H9 (cell line): Measurements from ENCODE around the gene C11orf21. TPM values are rescaled to one million over a fixed set of nuclear protein-coding genes. Genes with fewer than 3 reads are reported as not detected.

Experiments used
- DNase-seq: peaks from one replicate; pipeline ENCODE4 v3.0.0-alpha.2; 2017
- H2AFZ ChIP-seq: one replicate; pipeline ENCODE4 v1.6.1; 2013; ENCODE audit warnings: mild to moderate bottlenecking, low read length, control low read depth, moderate library complexity
- H2AK5ac ChIP-seq: 2 replicates; pipeline ENCODE4 v1.6.1; 2013; ENCODE audit warnings: low read length, control low read depth, mixed read lengths; ENCODE audit not compliant: insufficient read length
- H2BK120ac ChIP-seq: one replicate; pipeline ENCODE4 v1.6.1; 2013; ENCODE audit warnings: low read depth, mild to moderate bottlenecking, low read length, control low read depth, inconsistent platforms; ENCODE audit not compliant: poor library complexity, severe bottlenecking
- H2BK12ac ChIP-seq: 2 replicates; pipeline ENCODE4 v1.6.1; 2013; ENCODE audit warnings: low read length, control low read depth, mixed read lengths, low read depth; ENCODE audit not compliant: insufficient read length
- H2BK15ac ChIP-seq: 2 replicates; pipeline ENCODE4 v1.6.1; 2013; ENCODE audit warnings: low read depth, low read length, control low read depth
- H2BK20ac ChIP-seq: one replicate; pipeline ENCODE4 v1.6.1; 2013; ENCODE audit warnings: low read depth, mild to moderate bottlenecking, low read length, control low read depth, inconsistent platforms; ENCODE audit not compliant: poor library complexity, severe bottlenecking
- H2BK5ac ChIP-seq: 2 replicates; pipeline ENCODE4 v1.6.1; 2013; ENCODE audit warnings: low read length, control low read depth, mixed read lengths; ENCODE audit not compliant: insufficient read length
- H3K14ac ChIP-seq: 2 replicates; pipeline ENCODE4 v1.6.1; 2013; ENCODE audit warnings: low read length, control low read depth; ENCODE audit not compliant: insufficient read depth
- H3K18ac ChIP-seq: 2 replicates; pipeline ENCODE4 v1.6.1; 2013; ENCODE audit warnings: low read depth, mild to moderate bottlenecking, mixed read lengths, low read length, control low read depth; ENCODE audit not compliant: insufficient read length
- H3K23ac ChIP-seq: 2 replicates; pipeline ENCODE4 v1.6.1; 2013; ENCODE audit warnings: low read length, control low read depth, mixed read lengths, low read depth; ENCODE audit not compliant: insufficient read length
- H3K23me2 ChIP-seq: 2 replicates; pipeline ENCODE4 v1.6.1; 2013; ENCODE audit warnings: low read depth, mild to moderate bottlenecking, mixed read lengths, low read length, control low read depth; ENCODE audit not compliant: insufficient read length, poor library complexity, severe bottlenecking
- H3K27ac ChIP-seq: 2 replicates; pipeline ENCODE4 v1.5.1; 2013; ENCODE audit warnings: low read length, control low read depth, mixed read lengths, low read depth; ENCODE audit not compliant: insufficient read length
- H3K27me3 ChIP-seq: 2 replicates; pipeline ENCODE4 v1.6.1; 2013; ENCODE audit warnings: low read length, control low read depth, inconsistent platforms; ENCODE audit not compliant: insufficient read depth
- H3K4ac ChIP-seq: 2 replicates; pipeline ENCODE4 v1.6.1; 2013; ENCODE audit warnings: low read depth, mild to moderate bottlenecking, control low read depth, inconsistent platforms, low read length, moderate library complexity
- H3K4me1 ChIP-seq: 2 replicates; pipeline ENCODE4 v1.6.1; 2013; ENCODE audit warnings: low read length, control low read depth, inconsistent platforms; ENCODE audit not compliant: insufficient read depth
- H3K4me2 ChIP-seq: 2 replicates; pipeline ENCODE4 v1.6.1; 2013; ENCODE audit warnings: low read length, control low read depth, mixed read lengths; ENCODE audit not compliant: insufficient read length, insufficient read depth
- H3K56ac ChIP-seq: 2 replicates; pipeline ENCODE4 v1.6.1; 2013; ENCODE audit warnings: low read depth, mild to moderate bottlenecking, mixed read lengths, low read length, control low read depth; ENCODE audit not compliant: insufficient read length
- H3K79me1 ChIP-seq: 2 replicates; pipeline ENCODE4 v1.6.1; 2013; ENCODE audit warnings: low read depth, mild to moderate bottlenecking, moderate library complexity, low read length, control low read depth, inconsistent platforms; ENCODE audit not compliant: insufficient read depth, poor library complexity, severe bottlenecking
- H3K79me2 ChIP-seq: 2 replicates; pipeline ENCODE4 v1.6.1; 2013; ENCODE audit warnings: low read length, control low read depth, inconsistent platforms; ENCODE audit not compliant: insufficient read depth
- H3K9ac ChIP-seq: 2 replicates; pipeline ENCODE4 v1.6.1; 2013; ENCODE audit warnings: low read length, control low read depth, mixed read lengths; ENCODE audit not compliant: insufficient read length; ENCODE audit errors: extremely low read depth
- H3K9me3 ChIP-seq: one replicate; pipeline ENCODE4 v1.6.1; 2013; ENCODE audit warnings: low read depth, low read length, inconsistent platforms; ENCODE audit not compliant: control insufficient read depth
- H3T11ph ChIP-seq: one replicate; pipeline ENCODE4 v1.6.1; 2013; ENCODE audit warnings: mild to moderate bottlenecking, low read length, control low read depth, inconsistent platforms
- H4K20me1 ChIP-seq: one replicate; pipeline ENCODE4 v1.6.1; 2013; ENCODE audit not compliant: control insufficient read depth, insufficient read length, insufficient read depth
- H4K5ac ChIP-seq: 2 replicates; pipeline ENCODE4 v1.6.1; 2013; ENCODE audit warnings: low read depth, mild to moderate bottlenecking, mixed read lengths, low read length, control low read depth; ENCODE audit not compliant: insufficient read length
- H4K8ac ChIP-seq: replicated peaks from 2 replicates; pipeline ENCODE4 v1.6.1; 2013; ENCODE audit warnings: low read length, control low read depth, mixed read lengths, low read depth; ENCODE audit not compliant: insufficient read length
- H4K91ac ChIP-seq: 2 replicates; pipeline ENCODE4 v1.6.1; 2013; ENCODE audit warnings: low read depth, mild to moderate bottlenecking, moderate library complexity, mixed read lengths, low read length, control low read depth; ENCODE audit not compliant: insufficient read length
- H3K27ac Mint-ChIP-seq, 3 experiments: 2 replicates in 2 of 3; 3 replicates in 1 of 3; pipeline ENCODE4 v1.8.0; 2020 to 2021; ENCODE audit warnings: mixed read lengths in 3 of 3, mild to moderate bottlenecking in 1 of 3, moderate library complexity in 1 of 3
- H3K27me3 Mint-ChIP-seq: 2 replicates; pipeline ENCODE4 v1.8.0; 2021; ENCODE audit warnings: low read depth, mild to moderate bottlenecking, moderate library complexity, mixed read lengths
- H3K36me3 Mint-ChIP-seq, 3 experiments: 2 replicates in 2 of 3; 3 replicates in 1 of 3; pipeline ENCODE4 v1.8.0; 2020 to 2021; ENCODE audit warnings: low read depth in 3 of 3, mixed read lengths in 3 of 3; ENCODE audit not compliant: insufficient read depth in 1 of 3
- H3K4me1 Mint-ChIP-seq, 2 experiments: 2 replicates each; pipeline ENCODE4 v1.8.0; 2020; ENCODE audit warnings: mixed read lengths in 2 of 2
- H3K4me3 Mint-ChIP-seq, 2 experiments: 2 replicates in 1 of 2; 3 replicates in 1 of 2; pipeline ENCODE4 v1.8.0; 2020 to 2021; ENCODE audit warnings: mild to moderate bottlenecking in 2 of 2, mixed read lengths in 2 of 2, moderate library complexity in 1 of 2
- H3K9me3 Mint-ChIP-seq, 2 experiments: 2 replicates in 1 of 2; 3 replicates in 1 of 2; pipeline ENCODE4 v1.8.0; 2020; ENCODE audit warnings: mild to moderate bottlenecking in 2 of 2, mixed read lengths in 2 of 2, moderate library complexity in 1 of 2
- WGBS: extraction: QIAGEN DNeasy Blood & Tissue Kit; methylation state at CpG from one replicate; pipeline ENCODE4 v1.1.7; 2013; ENCODE audit warnings: missing lambda C conversion rate, low lambda C conversion rate, mixed read lengths; ENCODE audit not compliant: insufficient read length; ENCODE audit errors: extremely low coverage; 5-methylcytosine and 5-hydroxymethylcytosine counted together
- total RNA-seq: library from RNA; stranded (reverse); gene quantifications from 2 replicates; pipeline ENCODE4 v1.2.1, GENCODE V29; 2021
- TF ChIP-seq, protein P1 (sequence below): fragments of 200-600 bp; sonication (generic); conservative IDR thresholded peaks from 3 replicates; pipeline ENCODE4 v1.8.0; 2021; ENCODE audit warnings: antibody characterized with exemption, mild to moderate bottlenecking

The C11orf21 gene
- total RNA-seq, 1 experiment from 2014 or later = not detected

- Histone ChIP-seq H4K91ac (no peak overlapping the region), H3K18ac (no peak overlapping the region), H4K5ac (no peak overlapping the region), H4K20me1 (no peaks in the 10 kb centered on the region), H3K9me3 (no peaks in the 10 kb centered on the region), H2BK12ac (no peak overlapping the region), H2BK5ac (no peak overlapping the region), H3K4me1 (no peaks in the 10 kb centered on the region; the same call in 1 of the 2 replicates), H3K4ac (no peak overlapping the region), H3K56ac (no peak overlapping the region), H3K79me1 (no peaks in the 10 kb centered on the region), H2AK5ac (no peak overlapping the region), H2BK120ac (no peak overlapping the region), H3K27me3 (no peaks in the 10 kb centered on the region), H2BK15ac (no peak overlapping the region), H2AFZ (no peak overlapping the region), H3K9ac (no peak overlapping the region), H3K14ac (no peak overlapping the region), H3K27ac (no peak overlapping the region), H3K23ac (no peak overlapping the region), H3K4me2 (no peak overlapping the region), H3K23me2 (no peaks in the 10 kb centered on the region), H3K79me2 (no peaks in the 10 kb centered on the region), H3T11ph (no peak overlapping the region), H4K8ac (no peak overlapping the region), H2BK20ac (no peak overlapping the region)
- Mint-ChIP-seq H3K27me3 (peaks cover 12% of the 10 kb centered on the region), H3K36me3 (no peaks in the 10 kb centered on the region), H3K27ac (no peak overlapping the region; a peak in 1 of 7 replicates), H3K4me3 (no peak overlapping the region), H3K4me1 (peaks cover 0 to 7% of the 10 kb centered on the region in 2 experiments; a peak in 1 of 4 replicates), H3K9me3 (no peaks in the 10 kb centered on the region; a peak in 1 of 5 replicates)
- no CpG with 5 or more reads among the region's 16 CpGs for WGBS
- DNase-seq = no peak
- TF ChIP-seq, protein P1, sequence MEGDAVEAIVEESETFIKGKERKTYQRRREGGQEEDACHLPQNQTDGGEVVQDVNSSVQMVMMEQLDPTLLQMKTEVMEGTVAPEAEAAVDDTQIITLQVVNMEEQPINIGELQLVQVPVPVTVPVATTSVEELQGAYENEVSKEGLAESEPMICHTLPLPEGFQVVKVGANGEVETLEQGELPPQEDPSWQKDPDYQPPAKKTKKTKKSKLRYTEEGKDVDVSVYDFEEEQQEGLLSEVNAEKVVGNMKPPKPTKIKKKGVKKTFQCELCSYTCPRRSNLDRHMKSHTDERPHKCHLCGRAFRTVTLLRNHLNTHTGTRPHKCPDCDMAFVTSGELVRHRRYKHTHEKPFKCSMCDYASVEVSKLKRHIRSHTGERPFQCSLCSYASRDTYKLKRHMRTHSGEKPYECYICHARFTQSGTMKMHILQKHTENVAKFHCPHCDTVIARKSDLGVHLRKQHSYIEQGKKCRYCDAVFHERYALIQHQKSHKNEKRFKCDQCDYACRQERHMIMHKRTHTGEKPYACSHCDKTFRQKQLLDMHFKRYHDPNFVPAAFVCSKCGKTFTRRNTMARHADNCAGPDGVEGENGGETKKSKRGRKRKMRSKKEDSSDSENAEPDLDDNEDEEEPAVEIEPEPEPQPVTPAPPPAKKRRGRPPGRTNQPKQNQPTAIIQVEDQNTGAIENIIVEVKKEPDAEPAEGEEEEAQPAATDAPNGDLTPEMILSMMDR = no peak
These were observed 683 bp upstream of the C11orf21 start for GRCh38 chr11:2302306-2302895.
